Neuron (in vitro differentiated cells): Measurements from ENCODE around the gene ARL6IP1.

Source experiments
- H2AFZ ChIP-seq: one replicate; pipeline ENCODE4 v1.6.1; 2013; ENCODE audit warnings: low read depth, mild to moderate bottlenecking, inconsistent platforms, low read length, moderate library complexity
- H3K27me3 ChIP-seq: one replicate; pipeline ENCODE4 v1.6.1; 2013; ENCODE audit warnings: low read length; ENCODE audit not compliant: insufficient read depth
- H3K36me3 ChIP-seq: one replicate; pipeline ENCODE4 v1.6.1; 2013; ENCODE audit warnings: low read length; ENCODE audit not compliant: insufficient read depth
- H3K4me1 ChIP-seq: one replicate; pipeline ENCODE4 v1.6.1; 2013; ENCODE audit warnings: low read length; ENCODE audit not compliant: insufficient read depth
- H3K4me3 ChIP-seq: 2 replicates; pipeline ENCODE4 v1.5.1; 2013; ENCODE audit warnings: mild to moderate bottlenecking, low read length, moderate library complexity
- H3K9me3 ChIP-seq: one replicate; pipeline ENCODE4 v1.6.1; 2013; ENCODE audit warnings: low read length

ARL6IP1 gene

DNA sequence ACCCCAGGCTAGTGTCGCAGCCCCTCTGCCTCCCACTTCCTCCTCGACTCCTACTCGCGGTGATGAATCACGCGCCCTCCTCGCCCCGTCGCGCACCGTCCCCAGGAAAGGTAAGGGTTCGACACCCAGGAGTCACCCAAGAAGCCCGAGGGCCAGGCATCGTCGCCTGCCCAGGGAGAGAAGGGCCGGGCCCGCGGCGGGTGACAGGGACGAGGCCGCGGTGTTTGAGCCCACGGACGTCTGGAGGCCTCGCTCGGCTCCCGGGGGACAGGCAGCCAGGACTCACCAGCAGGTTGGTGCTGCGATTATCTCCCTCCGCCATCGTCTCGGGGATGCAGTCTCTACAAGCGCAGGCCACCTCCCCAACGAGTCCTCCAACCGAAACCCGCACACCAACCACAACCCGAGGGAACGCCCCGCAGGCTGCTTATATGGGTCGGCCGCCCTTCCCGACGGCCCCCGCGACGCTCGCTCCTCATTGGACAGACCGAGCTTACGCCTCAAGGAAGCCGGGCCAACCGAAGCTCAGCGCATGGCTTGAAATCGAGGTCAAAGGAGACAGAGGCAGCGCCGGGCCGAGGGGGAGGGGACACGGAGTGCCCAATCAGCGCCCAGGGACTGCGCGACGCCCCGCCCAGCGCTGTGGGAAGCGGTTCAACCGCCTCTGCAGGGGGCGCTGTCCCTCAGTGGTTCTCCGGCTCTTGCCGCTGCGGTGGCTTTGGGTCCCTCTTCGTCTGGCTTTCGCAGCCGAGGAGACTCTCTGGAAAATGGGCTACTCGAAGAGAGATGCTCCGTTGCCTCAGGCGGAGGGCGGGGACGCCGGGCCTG lies at the start of gene ARL6IP1:
Gene ARL6IP1 (minus strand): TSS at position 405 of the 828 bp plus-strand sequence. CDS start 83 bp downstream, at position 322.
- Histone ChIP-seq H3K4me1 (peaks cover 15% of the 10 kb centered on the region), H2AFZ (peak within 1 kb of the TSS; percentile 53), H3K9me3 (no peaks in the 10 kb centered on the region), H3K27me3 (no peaks in the 10 kb centered on the region), H3K36me3 (peaks cover 19% of the 10 kb centered on the region), H3K4me3 (peak within 1 kb of the TSS; percentile 77)

DNA sequence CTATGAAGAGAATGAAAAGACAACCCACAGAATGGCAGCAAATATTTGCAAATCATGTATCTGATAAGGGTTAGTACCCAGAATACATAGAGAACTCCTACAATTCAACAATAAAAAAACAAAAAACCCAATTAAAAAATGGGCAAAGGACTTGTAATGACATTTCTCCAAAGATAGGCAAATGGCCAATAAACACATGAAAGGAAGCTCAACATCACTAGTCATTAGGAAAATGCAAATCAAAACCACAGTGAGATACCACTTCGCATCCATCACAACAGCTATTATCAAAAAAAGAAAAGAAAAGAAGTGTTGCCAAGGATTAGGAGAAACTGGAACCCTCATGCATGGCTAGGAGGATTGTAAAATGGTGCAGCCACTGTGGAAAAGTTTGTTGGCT lies 45.1 kb upstream of the ARL6IP1 start:
- Histone ChIP-seq H3K4me3 (no peak overlapping the region), H3K9me3 (no peaks in the 10 kb centered on the region), H2AFZ (no peak overlapping the region), H3K27me3 (no peaks in the 10 kb centered on the region), H3K36me3 (peaks cover 86% of the 10 kb centered on the region), H3K4me1 (no peaks in the 10 kb centered on the region)

DNA sequence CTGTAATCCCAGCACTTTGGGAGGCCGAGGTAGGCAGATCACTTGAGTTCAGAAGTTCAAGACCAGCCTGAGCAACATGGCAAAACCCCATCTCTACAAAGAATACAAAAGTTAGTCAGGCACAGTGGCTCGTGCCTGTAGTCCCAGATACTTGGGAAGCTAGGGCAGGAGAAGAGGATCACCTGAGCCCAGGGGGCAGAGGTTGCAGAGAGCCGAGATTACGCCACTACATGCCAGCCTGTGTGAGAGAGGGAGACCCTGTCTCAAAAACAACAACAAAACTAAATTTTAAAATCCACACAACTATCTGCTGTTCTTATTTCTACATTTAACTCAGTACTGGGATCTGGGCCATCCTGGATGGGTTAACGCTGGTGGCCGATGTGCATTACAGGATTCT lies 41.2 kb upstream of the ARL6IP1 start:
- Histone ChIP-seq H3K36me3 (peaks cover 81% of the 10 kb centered on the region), H3K4me3 (no peak overlapping the region), H3K9me3 (no peaks in the 10 kb centered on the region), H3K4me1 (no peaks in the 10 kb centered on the region), H2AFZ (no peak overlapping the region), H3K27me3 (no peaks in the 10 kb centered on the region)

DNA sequence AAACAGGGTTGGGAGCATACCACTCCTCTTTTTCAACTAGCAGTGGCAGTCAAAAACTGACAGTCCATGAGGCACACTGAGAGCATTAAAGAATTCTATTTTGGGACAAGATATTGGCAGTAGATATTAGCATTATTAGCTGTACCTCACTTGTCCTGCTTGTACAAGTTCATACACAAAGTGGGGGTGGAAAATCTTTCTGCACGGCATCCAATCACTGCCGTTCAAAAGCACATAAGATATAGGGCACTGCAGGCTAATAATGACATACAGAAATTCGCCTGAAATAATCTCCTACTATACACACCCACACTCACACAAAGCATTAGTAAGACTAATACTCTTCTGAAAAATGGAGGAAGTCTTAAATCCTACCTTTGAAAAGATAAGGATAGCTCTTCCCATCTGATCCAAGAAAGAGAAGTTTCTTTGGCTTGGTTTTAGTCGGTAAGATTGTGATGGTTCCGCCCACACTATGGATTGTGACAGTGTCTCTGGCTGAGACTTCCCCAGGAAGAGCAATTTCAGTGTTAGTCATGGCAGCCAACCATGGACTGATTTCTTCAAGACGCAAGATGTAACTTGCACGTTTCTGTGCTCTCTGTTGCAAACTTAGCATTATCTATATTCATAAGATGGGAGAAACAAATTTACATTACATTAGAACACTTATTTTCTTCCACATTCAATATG lies 40.6 kb upstream of the ARL6IP1 start:
- no peaks in the 10 kb centered on the region for H3K4me1 ChIP-seq
- H2AFZ ChIP-seq = no peak overlapping the region
- peaks cover 81% of the 10 kb centered on the region for H3K36me3 ChIP-seq
- no peaks in the 10 kb centered on the region for H3K9me3 ChIP-seq
- no peak overlapping the region for H3K4me3 ChIP-seq
- H3K27me3 ChIP-seq = no peaks in the 10 kb centered on the region

DNA sequence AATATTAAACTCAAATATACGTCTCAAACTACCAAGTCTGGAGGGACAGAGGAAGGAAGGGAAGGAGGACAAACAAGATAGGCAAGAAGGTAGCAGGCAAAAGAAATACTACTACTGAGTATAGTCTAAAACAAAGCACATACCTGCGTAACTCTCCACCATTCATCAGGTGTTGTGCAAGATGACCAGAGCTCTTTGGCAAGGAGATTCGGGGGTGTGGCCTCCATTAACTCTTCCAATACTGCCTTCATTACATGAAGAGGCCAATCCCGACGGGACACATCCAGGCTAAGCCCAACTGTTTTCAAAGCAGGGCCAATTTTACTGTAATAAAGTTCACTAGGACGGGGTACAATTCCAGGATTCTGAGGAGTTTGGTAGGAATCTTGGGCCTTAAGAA lies 38.2 kb upstream of the ARL6IP1 start:
- peaks cover 84% of the 10 kb centered on the region for H3K36me3 ChIP-seq
- H3K4me1 ChIP-seq = no peaks in the 10 kb centered on the region
- H3K27me3 ChIP-seq = no peaks in the 10 kb centered on the region
- no peak overlapping the region for H3K4me3 ChIP-seq
- peaks cover 2% of the 10 kb centered on the region for H3K9me3 ChIP-seq
- H2AFZ ChIP-seq = no peak overlapping the region

DNA sequence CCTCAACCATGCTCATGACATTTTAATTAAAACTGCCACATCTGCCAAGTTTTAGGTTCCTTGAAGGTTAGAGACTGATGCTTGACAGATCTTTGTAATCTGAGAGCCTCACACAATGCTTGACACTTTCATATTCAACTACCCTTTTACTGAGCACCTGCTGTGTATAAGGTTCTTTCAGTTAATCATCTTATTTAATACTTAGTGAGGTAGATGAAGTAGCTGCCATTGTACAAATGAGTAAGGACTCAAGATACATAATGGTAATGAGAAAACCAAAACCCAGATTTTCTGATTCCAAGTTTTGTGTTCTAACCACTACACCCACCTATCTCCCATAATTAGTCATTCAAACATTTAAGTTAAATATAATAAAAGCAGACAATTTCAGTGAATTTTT lies 35.4 kb upstream of the ARL6IP1 start:
- Histone ChIP-seq H3K9me3 (peaks cover 2% of the 10 kb centered on the region), H3K27me3 (no peaks in the 10 kb centered on the region), H3K4me1 (no peaks in the 10 kb centered on the region), H3K36me3 (peaks cover 91% of the 10 kb centered on the region), H3K4me3 (no peak overlapping the region), H2AFZ (no peak overlapping the region)

DNA sequence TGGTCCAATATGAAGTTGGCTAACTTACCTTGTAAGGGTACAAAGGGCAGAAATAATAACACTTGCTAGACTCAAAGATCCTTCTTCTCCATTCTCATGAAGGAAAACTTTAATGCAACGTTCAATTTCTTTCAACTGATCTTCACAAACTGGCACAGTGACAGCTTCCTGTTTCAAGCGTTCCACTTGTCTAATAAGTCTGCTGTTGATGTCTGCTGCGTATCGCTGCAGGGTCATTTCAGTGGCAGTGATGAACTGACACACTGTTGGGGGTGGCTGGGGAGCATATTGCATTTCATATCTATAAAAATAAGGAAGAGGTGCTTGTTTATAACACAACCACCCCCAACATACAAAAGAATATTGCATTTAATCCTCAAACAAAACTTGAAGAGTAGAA lies 33.5 kb upstream of the ARL6IP1 start:
- Histone ChIP-seq H3K27me3 (no peaks in the 10 kb centered on the region), H3K36me3 (peaks cover 95% of the 10 kb centered on the region), H3K9me3 (peaks cover 2% of the 10 kb centered on the region), H3K4me3 (no peak overlapping the region), H3K4me1 (no peaks in the 10 kb centered on the region), H2AFZ (no peak overlapping the region)

DNA sequence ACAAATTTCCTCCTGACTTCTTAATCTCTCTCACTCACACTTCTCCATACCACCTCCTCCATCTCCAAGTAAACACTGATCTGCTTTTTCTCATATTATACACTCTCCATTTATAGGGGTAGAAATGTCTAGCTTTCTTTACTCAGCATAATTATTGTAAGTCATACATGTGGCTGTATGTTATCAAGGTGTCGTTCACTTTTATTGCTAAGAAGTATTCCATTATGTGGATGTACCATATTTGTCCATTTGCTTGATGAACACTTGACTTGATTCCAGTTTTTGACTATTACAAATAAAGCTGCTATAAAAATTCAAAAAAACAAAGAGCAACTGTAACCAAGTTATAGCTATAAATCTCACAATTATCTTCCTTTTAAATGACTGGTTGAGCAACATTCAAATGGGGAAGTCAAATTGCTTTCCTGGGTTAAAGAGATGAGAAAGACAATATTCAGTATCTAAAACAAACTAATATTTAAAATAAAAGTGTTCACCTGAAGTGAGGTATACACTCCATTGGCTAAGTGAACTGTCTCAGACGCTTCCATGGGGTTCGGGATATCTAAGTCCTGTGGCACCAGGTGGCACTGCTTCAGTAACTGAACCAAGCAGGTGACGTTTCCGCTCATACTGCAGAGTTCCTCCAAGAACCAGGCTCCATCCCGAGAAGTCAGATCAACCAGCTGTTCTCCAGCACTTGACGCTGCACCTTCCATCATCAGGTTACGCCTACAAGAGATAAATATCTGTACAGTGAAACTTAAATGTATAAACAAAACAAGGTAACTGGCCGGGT lies 32.6 kb upstream of the ARL6IP1 start:
- H3K27me3 ChIP-seq = no peaks in the 10 kb centered on the region
- H3K4me3 ChIP-seq = no peak overlapping the region
- H3K4me1 ChIP-seq = no peaks in the 10 kb centered on the region
- H3K9me3 ChIP-seq = peaks cover 2% of the 10 kb centered on the region
- H3K36me3 ChIP-seq = peaks cover 95% of the 10 kb centered on the region
- H2AFZ ChIP-seq = no peak overlapping the region

DNA sequence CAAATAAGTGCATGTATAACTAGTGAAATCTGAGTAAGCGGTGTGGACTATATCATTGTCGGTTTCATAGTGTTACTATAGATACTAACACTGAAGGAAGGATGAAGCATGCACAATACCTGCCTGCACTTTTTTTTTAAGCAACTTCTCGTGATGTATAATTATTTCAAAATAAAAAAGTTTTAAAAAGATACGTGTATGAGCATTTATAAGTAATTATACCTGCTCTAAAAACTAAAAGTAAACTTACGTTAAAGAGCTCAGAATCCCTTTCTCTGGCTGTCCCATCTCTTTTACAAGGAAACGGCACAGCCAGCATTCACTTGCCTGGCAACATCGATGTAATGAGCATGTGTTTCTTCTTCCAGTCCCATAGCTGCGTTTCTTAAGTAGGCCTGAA lies 31.3 kb upstream of the ARL6IP1 start:
- Histone ChIP-seq H3K9me3 (peaks cover 2% of the 10 kb centered on the region), H2AFZ (no peak overlapping the region), H3K4me3 (no peak overlapping the region), H3K4me1 (no peaks in the 10 kb centered on the region), H3K36me3 (peaks cover 92% of the 10 kb centered on the region), H3K27me3 (no peaks in the 10 kb centered on the region)

DNA sequence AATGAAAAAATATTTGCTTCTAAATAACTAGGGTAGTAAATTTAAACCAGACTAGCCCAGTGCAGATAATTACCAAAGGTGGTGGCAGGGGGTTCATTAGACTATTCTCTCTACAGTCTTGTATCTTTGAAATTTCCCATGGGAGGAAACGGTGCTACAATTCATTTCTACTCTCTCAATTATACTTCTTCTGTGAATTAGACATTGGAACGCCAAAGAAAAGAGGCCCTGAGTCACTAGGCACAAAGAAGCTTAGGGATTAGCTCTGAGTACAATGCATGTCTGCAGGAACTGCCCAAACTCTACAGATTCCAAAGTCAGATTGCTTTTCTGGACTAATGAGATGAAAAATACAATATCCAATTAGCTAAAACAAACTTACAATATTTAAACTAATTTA lies 30.7 kb upstream of the ARL6IP1 start:
- no peaks in the 10 kb centered on the region for H3K27me3 ChIP-seq
- H2AFZ ChIP-seq = no peak overlapping the region
- no peak overlapping the region for H3K4me3 ChIP-seq
- H3K36me3 ChIP-seq = peaks cover 89% of the 10 kb centered on the region
- H3K4me1 ChIP-seq = no peaks in the 10 kb centered on the region
- H3K9me3 ChIP-seq = peaks cover 2% of the 10 kb centered on the region

DNA sequence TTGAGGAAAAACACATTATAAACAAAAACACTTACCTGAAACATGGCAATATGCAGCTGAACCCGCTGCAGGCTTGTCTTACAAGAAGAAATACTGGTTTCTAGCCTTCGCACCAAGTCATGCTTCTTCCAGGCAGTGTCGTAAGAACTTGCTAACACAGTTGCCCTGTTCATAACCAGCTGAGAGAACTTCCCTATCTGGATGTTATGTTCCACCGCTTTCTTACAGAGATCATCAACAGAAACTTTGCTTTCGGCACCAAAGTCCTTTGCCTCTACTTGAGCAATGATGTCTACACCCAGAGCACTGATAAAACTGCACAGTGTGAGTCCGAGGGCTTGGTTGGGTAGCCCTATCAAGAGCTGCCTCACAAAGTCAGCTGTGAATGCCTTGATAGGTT lies 27.9 kb upstream of the ARL6IP1 start:
- Histone ChIP-seq H3K9me3 (no peaks in the 10 kb centered on the region), H3K4me3 (no peak overlapping the region), H3K27me3 (no peaks in the 10 kb centered on the region), H3K36me3 (peaks cover 63% of the 10 kb centered on the region), H2AFZ (no peak overlapping the region), H3K4me1 (no peaks in the 10 kb centered on the region)

DNA sequence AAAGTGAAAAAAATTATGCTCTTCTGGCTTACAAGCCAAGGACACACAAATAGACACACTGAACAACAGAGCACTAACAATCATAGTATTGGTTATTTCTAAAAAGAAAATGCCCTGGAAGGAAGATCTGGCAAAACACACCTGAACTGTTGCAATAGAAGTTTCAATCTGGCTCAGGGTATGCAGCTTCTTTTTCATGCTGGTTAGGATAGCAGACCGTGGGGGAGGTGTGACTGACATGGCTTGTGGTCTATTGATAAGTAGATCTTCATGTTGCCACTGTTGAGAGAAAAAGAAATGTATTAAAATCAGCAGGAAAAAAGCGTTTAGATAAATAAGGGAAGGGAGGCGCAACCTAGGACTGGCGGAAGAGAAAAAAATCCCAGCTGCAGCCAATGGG lies 26.5 kb upstream of the ARL6IP1 start:
- H3K27me3 ChIP-seq = no peaks in the 10 kb centered on the region
- no peak overlapping the region for H3K4me3 ChIP-seq
- no peak overlapping the region for H2AFZ ChIP-seq
- peaks cover 53% of the 10 kb centered on the region for H3K36me3 ChIP-seq
- no peaks in the 10 kb centered on the region for H3K4me1 ChIP-seq
- no peaks in the 10 kb centered on the region for H3K9me3 ChIP-seq

DNA sequence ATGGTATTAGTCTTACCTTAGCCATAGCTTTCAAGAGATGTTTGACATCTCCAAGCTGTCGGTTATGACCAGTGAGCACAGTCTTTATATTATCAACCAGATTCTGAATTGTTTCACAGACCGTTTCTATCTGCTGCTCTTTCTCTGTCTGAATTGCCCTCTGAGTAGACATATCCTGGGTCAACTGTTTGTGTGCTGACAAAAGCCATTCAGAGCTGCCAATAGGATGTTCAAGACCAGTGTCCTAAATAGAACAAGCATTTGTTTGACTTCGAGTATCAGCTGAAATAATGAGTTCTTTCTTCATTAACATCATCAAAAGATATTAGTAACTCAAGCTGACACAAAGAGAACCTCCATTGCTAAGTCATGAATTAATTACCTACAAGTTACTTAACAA lies 14.9 kb upstream of the ARL6IP1 start:
- Histone ChIP-seq H3K36me3 (peaks cover 69% of the 10 kb centered on the region), H3K9me3 (no peaks in the 10 kb centered on the region), H3K4me3 (no peak overlapping the region), H3K27me3 (no peaks in the 10 kb centered on the region), H2AFZ (no peak overlapping the region), H3K4me1 (no peaks in the 10 kb centered on the region)
